Hepatocyte (in vitro differentiated cells): Measurements from ENCODE around the gene ARL6IP5.

Experiments used
- EZH2 ChIP-seq: fragments of 200-600 bp; sonication (generic); IDR thresholded peaks from 2 replicates; pipeline ENCODE4 v1.6.1; 2016; ENCODE audit warnings: antibody characterized with exemption, mild to moderate bottlenecking, borderline replicate concordance
- EZH2phosphoT487 ChIP-seq: fragments of 200-600 bp; sonication (generic); IDR thresholded peaks from one replicate; pipeline ENCODE4 v1.6.1; 2018; ENCODE audit warnings: antibody characterized with exemption, mild to moderate bottlenecking, low read depth, moderate library complexity; ENCODE audit not compliant: unreplicated experiment, severe bottlenecking
- TF ChIP-seq, protein P1 (sequence below): fragments of 200-600 bp; sonication (generic); IDR thresholded peaks from 2 replicates; pipeline ENCODE4 v1.5.1; 2016; ENCODE audit warnings: antibody characterized with exemption, mild to moderate bottlenecking; ENCODE audit not compliant: poor library complexity

DNA sequence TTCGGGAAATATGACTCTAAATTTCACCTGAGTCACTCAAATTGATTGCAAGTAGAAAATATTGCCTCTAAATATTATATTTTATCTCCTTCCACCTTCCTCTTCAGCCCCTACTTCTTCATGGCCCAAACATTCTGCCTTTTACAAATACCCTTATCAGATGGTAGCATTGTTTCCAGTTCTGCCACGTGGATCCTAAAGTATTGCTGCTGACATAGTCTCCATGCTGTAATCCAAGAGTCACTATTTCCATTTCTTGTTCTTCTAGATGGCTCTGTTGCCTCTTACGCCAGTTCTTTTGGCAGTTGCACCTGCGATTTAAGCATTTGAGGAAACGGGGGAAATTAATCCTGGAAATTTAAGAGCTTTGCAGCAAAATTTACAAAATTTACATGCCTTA is 24.1 kb downstream of the ARL6IP5 start:
- TF ChIP-seq EZH2phosphoT487 (no peak), EZH2 (no peak)
- TF ChIP-seq, protein P1, sequence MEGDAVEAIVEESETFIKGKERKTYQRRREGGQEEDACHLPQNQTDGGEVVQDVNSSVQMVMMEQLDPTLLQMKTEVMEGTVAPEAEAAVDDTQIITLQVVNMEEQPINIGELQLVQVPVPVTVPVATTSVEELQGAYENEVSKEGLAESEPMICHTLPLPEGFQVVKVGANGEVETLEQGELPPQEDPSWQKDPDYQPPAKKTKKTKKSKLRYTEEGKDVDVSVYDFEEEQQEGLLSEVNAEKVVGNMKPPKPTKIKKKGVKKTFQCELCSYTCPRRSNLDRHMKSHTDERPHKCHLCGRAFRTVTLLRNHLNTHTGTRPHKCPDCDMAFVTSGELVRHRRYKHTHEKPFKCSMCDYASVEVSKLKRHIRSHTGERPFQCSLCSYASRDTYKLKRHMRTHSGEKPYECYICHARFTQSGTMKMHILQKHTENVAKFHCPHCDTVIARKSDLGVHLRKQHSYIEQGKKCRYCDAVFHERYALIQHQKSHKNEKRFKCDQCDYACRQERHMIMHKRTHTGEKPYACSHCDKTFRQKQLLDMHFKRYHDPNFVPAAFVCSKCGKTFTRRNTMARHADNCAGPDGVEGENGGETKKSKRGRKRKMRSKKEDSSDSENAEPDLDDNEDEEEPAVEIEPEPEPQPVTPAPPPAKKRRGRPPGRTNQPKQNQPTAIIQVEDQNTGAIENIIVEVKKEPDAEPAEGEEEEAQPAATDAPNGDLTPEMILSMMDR: no peak
